ENCODE measurements around the gene MAPKAP1.

The MAPKAP1 gene

GRCh38 chr9:125444956-125445506 lies 262.0 kb downstream of the MAPKAP1 start:
- TF ChIP-seq, protein P1, sequence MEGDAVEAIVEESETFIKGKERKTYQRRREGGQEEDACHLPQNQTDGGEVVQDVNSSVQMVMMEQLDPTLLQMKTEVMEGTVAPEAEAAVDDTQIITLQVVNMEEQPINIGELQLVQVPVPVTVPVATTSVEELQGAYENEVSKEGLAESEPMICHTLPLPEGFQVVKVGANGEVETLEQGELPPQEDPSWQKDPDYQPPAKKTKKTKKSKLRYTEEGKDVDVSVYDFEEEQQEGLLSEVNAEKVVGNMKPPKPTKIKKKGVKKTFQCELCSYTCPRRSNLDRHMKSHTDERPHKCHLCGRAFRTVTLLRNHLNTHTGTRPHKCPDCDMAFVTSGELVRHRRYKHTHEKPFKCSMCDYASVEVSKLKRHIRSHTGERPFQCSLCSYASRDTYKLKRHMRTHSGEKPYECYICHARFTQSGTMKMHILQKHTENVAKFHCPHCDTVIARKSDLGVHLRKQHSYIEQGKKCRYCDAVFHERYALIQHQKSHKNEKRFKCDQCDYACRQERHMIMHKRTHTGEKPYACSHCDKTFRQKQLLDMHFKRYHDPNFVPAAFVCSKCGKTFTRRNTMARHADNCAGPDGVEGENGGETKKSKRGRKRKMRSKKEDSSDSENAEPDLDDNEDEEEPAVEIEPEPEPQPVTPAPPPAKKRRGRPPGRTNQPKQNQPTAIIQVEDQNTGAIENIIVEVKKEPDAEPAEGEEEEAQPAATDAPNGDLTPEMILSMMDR (IDR thresholded peaks at IDR 0.05) = no peak
- Histone ChIP-seq H3K4me3 (ENCODE audit: low read depth in 1 of 2, low read length in 1 of 2) (no peak overlapping the region), H3K27ac (no peak overlapping the region), H3K36me3 (peaks cover 43% of the 10 kb centered on the region), H3K4me1 (ENCODE audit: control insufficient read depth in 1 of 2, insufficient read depth in 1 of 2, low read depth in 1 of 2, low read length in 1 of 2) (no peaks in the 10 kb centered on the region), H3K9me3 (no peaks in the 10 kb centered on the region), H3K27me3 (no peaks in the 10 kb centered on the region)

- TF ChIP-seq, protein P1 (IDR thresholded peaks at IDR 0.05) = no peak
- Histone ChIP-seq H3K4me1 (ENCODE audit: control insufficient read depth in 1 of 2, insufficient read depth in 1 of 2, low read depth in 1 of 2, low read length in 1 of 2) (no peaks in the 10 kb centered on the region), H3K9me3 (no peaks in the 10 kb centered on the region), H3K27me3 (no peaks in the 10 kb centered on the region), H3K27ac (no peak overlapping the region), H3K4me3 (ENCODE audit: low read depth in 1 of 2, low read length in 1 of 2) (no peak overlapping the region), H3K36me3 (peaks cover 51% of the 10 kb centered on the region)
Measured at GRCh38 chr9:125444166-125444565, 262.8 kb downstream of the MAPKAP1 start.

DNA sequence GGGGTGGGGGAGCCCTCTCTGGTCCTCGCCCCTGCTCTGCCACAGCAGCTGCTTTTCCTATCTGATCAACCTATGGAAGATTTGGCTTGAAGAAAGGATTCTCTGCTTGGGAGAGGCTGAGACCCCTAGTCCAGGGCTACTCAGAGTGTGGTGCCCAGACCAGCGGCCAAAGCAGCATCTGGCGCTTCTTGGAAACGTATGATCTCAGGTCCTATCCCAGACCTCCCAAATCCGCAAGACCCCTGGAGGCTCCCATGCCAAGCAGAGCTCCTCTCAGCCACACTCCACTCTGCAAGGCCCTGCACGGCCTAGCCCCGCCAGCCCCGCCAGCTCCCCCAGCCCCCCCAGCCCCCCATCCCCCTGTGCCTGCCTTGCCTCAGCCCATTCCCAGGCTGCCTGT lies 263.6 kb downstream of the MAPKAP1 start:
- Histone ChIP-seq H3K4me1 (ENCODE audit: control insufficient read depth in 1 of 2, insufficient read depth in 1 of 2, low read depth in 1 of 2, low read length in 1 of 2) (no peaks in the 10 kb centered on the region), H3K27ac (no peak overlapping the region), H3K9me3 (no peaks in the 10 kb centered on the region), H3K27me3 (no peaks in the 10 kb centered on the region), H3K36me3 (peaks cover 59% of the 10 kb centered on the region), H3K4me3 (ENCODE audit: low read depth in 1 of 2, low read length in 1 of 2) (no peak overlapping the region)
- TF ChIP-seq, protein P1 (IDR thresholded peaks at IDR 0.05) = no peak

GRCh38 chr9:125442452-125442851 lies 264.6 kb downstream of the MAPKAP1 start:
- TF ChIP-seq, protein P1 (IDR thresholded peaks at IDR 0.05) = no peak
- Histone ChIP-seq H3K4me1 (ENCODE audit: control insufficient read depth in 1 of 2, insufficient read depth in 1 of 2, low read depth in 1 of 2, low read length in 1 of 2) (no peaks in the 10 kb centered on the region), H3K27ac (no peak overlapping the region), H3K36me3 (peaks cover 67% of the 10 kb centered on the region), H3K27me3 (no peaks in the 10 kb centered on the region), H3K4me3 (ENCODE audit: low read depth in 1 of 2, low read length in 1 of 2) (no peak overlapping the region), H3K9me3 (no peaks in the 10 kb centered on the region)

DNA sequence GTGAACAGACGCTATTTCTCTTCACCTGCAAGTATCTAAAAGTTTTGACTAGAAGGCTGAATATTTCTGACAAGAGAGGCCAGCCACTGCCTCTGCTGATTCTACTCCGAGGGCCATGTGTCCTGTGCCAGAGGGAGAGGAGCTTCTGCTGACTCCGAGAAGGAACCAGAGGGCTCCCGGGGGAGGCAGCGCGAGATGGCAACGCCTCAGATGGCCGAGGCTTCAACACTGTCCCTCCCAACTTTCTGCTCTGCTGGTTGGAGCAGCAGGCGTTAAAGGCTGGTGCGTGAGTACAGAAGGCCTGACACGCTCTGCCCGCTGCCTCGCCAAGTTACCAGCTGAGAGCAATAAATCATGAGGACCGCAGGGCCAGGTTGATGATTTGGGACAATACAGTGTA lies 266.6 kb downstream of the MAPKAP1 start:
- no peak overlapping the region for H3K4me3 ChIP-seq (ENCODE audit: low read depth in 1 of 2, low read length in 1 of 2)
- no peaks in the 10 kb centered on the region for H3K4me1 ChIP-seq (ENCODE audit: control insufficient read depth in 1 of 2, insufficient read depth in 1 of 2, low read depth in 1 of 2, low read length in 1 of 2)
- TF ChIP-seq, protein P1 (IDR thresholded peaks at IDR 0.05) = no peak
- no peaks in the 10 kb centered on the region for H3K27me3 ChIP-seq
- no peaks in the 10 kb centered on the region for H3K9me3 ChIP-seq
- H3K36me3 ChIP-seq = peaks cover 68% of the 10 kb centered on the region
- no peak overlapping the region for H3K27ac ChIP-seq
